Brain microvascular endothelial cell (primary cell): ENCODE results near the gene LARP4B.

Experiments
- DNase-seq: peaks from one replicate; pipeline ENCODE4 v3.0.0-alpha.2; 2020
- H3K27ac ChIP-seq: fragments of 250-450 bp; sonication (Bioruptor Pico); 2 replicates; pipeline ENCODE4 v1.5.1; 2020; ENCODE audit warnings: mild to moderate bottlenecking, moderate library complexity
- H3K27me3 ChIP-seq: fragments of 250-450 bp; sonication (Bioruptor Pico); replicated peaks from 2 replicates; pipeline ENCODE4 v1.5.1; 2020; ENCODE audit warnings: mild to moderate bottlenecking
- H3K36me3 ChIP-seq: fragments of 250-450 bp; sonication (Bioruptor Pico); replicated peaks from 2 replicates; pipeline ENCODE4 v1.5.1; 2020; ENCODE audit warnings: mild to moderate bottlenecking
- H3K4me3 ChIP-seq: 2 replicates; pipeline ENCODE4 v1.5.1; 2011; ENCODE audit warnings: low read depth, mild to moderate bottlenecking, control low read depth, low read length, moderate library complexity
- in situ Hi-C: cut with HindIII; loops from 2 replicates; pipeline ENCODE4 v1.10.0; 2017; ENCODE audit warnings: low sequenced_read_pairs, low pct_ligation_motif_present
- TF ChIP-seq, protein P1 (sequence below): IDR thresholded peaks from 2 replicates; pipeline ENCODE4 v1.5.1; 2011; ENCODE audit warnings: low read depth, mild to moderate bottlenecking, moderate library complexity, low read length, control low read depth, inconsistent platforms; ENCODE audit errors: missing control alignments

Gene LARP4B

DNA sequence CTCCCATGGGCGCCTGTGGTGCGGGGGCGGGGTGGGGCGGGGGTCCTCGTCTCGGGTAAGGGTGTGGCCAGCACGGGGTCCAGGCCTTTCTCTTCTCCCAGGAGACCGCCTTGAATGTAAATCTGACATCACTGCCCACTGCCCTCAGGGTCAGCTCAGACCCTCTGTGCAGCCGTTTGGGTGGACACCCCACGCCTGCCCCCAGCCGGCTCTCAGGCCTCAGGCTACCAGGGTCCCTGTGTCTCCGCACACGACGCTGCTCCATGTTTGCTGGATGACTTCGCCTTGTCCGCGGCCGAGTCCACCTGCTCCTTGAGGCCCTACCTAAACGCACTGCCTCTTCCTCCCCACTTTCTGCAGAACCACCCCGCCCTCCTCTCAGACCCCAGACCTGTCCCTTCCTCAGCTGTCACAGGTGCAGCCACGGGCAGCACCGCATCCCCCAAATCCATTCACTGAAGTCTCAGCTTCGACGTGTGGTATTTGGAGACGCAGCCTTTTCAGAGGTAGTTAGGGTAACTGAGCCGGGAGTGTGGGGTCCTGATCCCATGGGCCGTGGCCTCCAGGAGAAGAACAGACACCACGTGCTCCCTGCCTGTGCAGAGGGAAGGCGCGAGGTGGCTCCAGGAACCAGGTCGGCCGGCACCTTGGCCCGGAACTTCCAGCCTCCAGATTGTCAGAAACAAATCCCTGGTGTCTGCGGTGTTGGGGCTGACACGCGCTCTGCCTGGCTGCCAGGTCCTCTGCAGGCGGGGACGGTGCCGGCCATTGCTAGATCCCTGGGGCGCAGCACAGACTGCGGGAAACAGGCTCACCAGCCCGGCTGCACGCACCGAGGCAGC is 144.7 kb downstream of the LARP4B start:
- in situ Hi-C loops = no loop called here
- H3K4me3 ChIP-seq = no peak overlapping the region
- H3K27me3 ChIP-seq = no peaks in the 10 kb centered on the region
- no peaks in the 10 kb centered on the region for H3K36me3 ChIP-seq
- DNase-seq = no peak
- no peak overlapping the region for H3K27ac ChIP-seq
- TF ChIP-seq, protein P1, sequence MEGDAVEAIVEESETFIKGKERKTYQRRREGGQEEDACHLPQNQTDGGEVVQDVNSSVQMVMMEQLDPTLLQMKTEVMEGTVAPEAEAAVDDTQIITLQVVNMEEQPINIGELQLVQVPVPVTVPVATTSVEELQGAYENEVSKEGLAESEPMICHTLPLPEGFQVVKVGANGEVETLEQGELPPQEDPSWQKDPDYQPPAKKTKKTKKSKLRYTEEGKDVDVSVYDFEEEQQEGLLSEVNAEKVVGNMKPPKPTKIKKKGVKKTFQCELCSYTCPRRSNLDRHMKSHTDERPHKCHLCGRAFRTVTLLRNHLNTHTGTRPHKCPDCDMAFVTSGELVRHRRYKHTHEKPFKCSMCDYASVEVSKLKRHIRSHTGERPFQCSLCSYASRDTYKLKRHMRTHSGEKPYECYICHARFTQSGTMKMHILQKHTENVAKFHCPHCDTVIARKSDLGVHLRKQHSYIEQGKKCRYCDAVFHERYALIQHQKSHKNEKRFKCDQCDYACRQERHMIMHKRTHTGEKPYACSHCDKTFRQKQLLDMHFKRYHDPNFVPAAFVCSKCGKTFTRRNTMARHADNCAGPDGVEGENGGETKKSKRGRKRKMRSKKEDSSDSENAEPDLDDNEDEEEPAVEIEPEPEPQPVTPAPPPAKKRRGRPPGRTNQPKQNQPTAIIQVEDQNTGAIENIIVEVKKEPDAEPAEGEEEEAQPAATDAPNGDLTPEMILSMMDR = no peak

DNA sequence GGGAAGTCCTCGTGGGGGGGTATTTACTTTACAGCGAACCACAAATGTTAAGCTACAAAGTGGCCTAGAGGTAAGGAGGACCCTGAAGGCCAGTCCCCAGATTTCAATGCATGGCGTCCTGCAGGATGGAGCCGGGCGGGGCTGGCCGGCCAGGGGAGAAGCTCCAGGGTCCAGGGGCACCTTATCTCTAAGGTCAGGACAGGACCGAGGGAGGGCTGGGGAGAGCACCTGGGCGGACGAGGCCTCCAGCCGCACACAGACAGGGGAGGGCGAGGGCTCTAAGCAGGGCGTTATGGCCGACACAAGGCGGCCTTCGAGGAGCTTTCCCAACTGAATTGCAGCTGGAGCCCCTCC is 145.7 kb downstream of the LARP4B start:
- H3K4me3 ChIP-seq = no peak overlapping the region
- H3K36me3 ChIP-seq = no peaks in the 10 kb centered on the region
- H3K27ac ChIP-seq = no peak overlapping the region
- no peak for DNase-seq
- no peaks in the 10 kb centered on the region for H3K27me3 ChIP-seq
- TF ChIP-seq, protein P1 = no peak
- in situ Hi-C loops = no loop called here

DNA sequence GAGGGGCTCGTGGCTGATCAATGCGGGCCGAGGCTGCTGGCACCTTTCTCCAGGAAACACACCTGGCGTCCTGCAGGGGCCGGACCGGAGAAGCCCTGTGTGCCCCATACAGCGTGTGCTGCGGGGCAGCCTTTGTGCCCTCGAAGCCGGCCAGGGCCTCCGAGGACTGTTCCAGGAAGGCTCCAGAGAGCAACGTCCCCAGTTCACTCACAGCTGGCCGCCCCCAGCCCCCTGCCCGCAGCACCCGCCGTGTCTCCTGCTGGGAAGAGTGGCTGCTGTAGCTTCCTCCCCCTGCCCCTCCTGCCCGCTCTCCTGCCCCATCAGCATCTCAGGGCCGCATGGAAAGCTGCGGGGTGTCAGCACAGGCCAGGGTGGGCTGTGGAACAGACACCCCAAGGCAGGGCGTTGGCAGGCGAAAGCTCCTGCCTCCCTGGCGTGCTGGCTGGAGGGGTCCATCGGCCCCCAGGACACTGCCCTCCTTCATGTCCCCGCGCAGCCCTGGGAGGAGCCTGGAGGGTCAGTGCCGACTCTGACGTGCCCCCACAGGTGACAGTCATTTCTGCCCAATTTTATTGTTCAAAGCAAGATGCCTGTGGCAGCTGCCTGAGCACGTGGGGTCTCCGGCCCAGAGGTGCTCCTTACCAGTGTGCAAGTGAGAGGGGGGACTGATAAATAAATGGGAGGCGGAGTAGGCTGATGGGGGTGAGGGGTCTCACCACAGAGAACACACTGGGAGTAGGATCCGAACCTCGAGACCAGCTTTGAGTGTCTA is 146.2 kb downstream of the LARP4B start:
- Histone ChIP-seq H3K36me3 (no peaks in the 10 kb centered on the region), H3K27ac (peak overlapping the region; percentile 27), H3K4me3 (peak overlapping the region; percentile 48), H3K27me3 (no peaks in the 10 kb centered on the region)
- DNase-seq = no peak
- in situ Hi-C loops = no loop called here
- TF ChIP-seq, protein P1 = no peak

DNA sequence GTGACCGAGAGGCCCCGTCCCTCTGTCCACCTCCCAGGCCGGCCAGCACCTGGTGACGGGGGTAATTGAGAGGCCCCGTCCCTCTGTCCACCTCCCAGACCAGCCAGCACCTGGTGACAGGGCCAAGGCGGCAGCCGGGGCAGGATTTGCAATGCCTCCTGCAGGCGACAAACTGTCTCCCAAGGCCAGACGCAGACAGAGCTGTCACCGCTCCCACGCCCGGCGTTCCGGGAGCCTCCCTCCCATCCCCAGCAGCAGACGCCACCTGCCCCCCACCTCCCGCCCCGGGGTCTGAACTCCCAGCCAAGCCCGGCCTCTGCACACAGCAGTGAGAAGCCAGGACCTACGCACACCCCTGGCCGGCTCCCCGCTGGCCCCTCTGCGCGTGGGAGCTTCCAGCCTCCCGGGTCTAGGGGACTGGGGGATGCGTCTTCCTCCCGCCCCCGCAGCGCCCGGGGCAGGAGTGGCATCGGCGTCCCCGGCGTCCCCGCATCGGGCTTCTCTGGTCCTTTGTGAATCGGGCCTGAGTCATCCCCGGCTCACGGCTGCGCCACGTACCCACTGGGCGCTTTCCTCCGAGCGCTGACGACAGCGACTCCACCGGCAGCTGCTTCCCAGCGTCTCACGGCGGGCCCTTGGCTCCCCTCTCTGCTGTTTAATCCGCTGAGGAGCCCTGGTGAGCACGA is 147.0 kb downstream of the LARP4B start:
- peak overlapping the region; percentile 27 for H3K27ac ChIP-seq
- no peaks in the 10 kb centered on the region for H3K36me3 ChIP-seq
- in situ Hi-C loops = no loop called here
- H3K4me3 ChIP-seq = peak overlapping the region; percentile 48
- no peaks in the 10 kb centered on the region for H3K27me3 ChIP-seq
- TF ChIP-seq, protein P1 = peak; percentile 61
- DNase-seq = peak; percentile 85

DNA sequence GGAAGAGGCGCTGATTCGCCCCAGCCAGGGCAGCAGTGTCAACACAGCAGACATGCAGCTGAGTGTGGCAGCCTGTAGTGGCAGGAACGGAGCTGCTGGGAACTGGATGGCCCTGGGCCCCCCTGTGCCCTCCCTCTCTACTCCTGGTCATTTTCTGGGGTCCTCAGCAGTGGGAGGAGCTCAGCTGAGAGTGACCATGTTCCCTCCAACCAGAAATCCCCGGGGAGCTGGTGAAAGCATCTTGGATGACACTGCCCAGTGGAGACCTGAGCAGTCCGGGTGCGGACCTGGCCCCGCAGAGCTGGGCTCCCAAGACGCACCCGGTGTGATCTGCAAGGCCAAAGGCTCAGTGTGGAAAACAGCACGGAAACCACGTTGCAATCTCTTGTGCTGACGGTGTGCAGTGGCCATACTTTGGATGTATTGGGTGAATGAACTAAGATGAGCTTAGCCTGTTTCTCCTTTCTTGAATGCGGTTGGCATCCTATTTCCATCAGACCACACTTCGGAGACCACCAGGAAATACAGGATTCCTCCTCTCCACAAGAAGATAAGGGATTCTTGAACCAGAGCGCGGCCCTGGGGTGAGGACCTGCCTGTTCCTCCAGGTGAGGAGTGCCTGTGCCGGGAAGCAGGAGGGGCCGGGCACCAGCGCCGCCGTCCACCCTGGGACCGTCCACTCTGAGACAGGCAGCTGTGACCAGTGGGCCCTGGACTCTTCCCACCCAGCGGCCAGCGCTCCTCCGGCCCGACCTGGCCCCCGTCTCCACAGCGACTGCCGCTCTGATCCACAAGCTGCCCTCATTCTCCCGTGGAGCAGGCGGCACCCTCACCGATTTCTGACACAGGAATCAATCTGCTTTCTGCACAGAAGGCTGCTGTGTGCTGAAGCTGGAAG is 148.5 kb downstream of the LARP4B start:
- TF ChIP-seq, protein P1 = no peak
- Histone ChIP-seq H3K27ac (no peak overlapping the region), H3K4me3 (no peak overlapping the region), H3K36me3 (no peaks in the 10 kb centered on the region), H3K27me3 (no peaks in the 10 kb centered on the region)
- no peak for DNase-seq
- in situ Hi-C loops = no loop called here
